ENCODE data around the gene LYRM2.

GRCh38 chr6:89580997-89581666 lies 57.4 kb downstream of the LYRM2 start:
- TF ChIP-seq ZBTB26 (tag by site-specific recombination; optimal IDR thresholded peaks at IDR 0.05) (no peak), CTCF (tag by site-specific recombination; IDR thresholded peaks at IDR 0.05) (no peak), ZNF510 (tag by site-specific recombination; IDR thresholded peaks at IDR 0.05; ENCODE audit: insufficient replicate concordance) (no peak), TCF7L2 (IDR thresholded peaks at IDR 0.05; ENCODE audit: borderline replicate concordance, low read depth, low read length) (no peak), ZNF473 (tag by site-specific recombination; IDR thresholded peaks at IDR 0.05) (no peak), ZNF549 (tag by site-specific recombination; IDR thresholded peaks at IDR 0.05) (no peak), KLF16 (tag by site-specific recombination; IDR thresholded peaks at IDR 0.05) (no peak), ZNF155 (tag by site-specific recombination; IDR thresholded peaks at IDR 0.05) (no peak), ZSCAN30 (tag by site-specific recombination; IDR thresholded peaks at IDR 0.05) (no peak)

All from HEK293 (cell line).